Medulla oblongata (tissue), 1 donor: Measurements from ENCODE around the gene RGP1.

Source experiments
- DNase-seq: peaks from one replicate; pipeline ENCODE4 v3.0.0-alpha.2; 2015; ENCODE audit errors: extremely low spot score

RGP1 gene

DNA sequence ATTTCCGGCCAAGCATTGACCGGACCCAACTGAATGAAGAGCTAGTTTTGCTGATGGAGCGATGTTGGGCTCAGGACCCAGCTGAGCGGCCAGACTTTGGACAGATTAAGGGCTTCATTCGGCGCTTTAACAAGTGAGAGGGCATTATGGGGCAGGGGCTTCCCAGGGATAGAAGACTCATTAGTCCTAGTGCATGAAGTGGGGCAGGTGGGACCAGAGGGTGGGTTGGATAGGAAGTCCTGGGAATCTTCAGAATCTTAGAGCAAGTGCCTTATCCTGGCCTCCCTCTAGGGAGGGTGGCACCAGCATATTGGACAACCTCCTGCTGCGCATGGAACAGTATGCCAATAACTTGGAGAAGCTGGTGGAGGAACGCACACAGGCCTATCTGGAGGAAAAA lies 57.0 kb downstream of the RGP1 start:
- DNase-seq = no peak
